ENCODE measurements around the gene SELPLG.

DNA sequence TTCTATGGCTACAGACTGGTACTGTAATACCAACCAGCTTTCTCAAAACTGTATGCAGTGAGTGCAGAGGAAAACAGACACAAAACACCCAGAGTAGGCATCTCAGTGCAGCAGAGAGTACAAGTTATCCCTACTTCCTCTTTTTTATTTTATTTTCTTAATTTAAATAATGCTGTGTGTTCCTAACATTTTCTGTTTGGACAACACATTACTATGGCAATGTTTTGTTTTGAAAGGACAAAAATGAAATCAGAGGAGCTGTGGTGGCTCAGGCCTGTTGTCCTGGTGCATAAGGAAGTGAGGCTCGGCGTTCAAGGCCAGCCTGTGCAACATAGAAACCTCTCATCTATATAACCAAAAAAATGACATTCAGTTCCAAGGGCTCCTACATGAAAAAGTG is 33.7 kb upstream of the SELPLG start:
- TF ChIP-seq, protein P1, sequence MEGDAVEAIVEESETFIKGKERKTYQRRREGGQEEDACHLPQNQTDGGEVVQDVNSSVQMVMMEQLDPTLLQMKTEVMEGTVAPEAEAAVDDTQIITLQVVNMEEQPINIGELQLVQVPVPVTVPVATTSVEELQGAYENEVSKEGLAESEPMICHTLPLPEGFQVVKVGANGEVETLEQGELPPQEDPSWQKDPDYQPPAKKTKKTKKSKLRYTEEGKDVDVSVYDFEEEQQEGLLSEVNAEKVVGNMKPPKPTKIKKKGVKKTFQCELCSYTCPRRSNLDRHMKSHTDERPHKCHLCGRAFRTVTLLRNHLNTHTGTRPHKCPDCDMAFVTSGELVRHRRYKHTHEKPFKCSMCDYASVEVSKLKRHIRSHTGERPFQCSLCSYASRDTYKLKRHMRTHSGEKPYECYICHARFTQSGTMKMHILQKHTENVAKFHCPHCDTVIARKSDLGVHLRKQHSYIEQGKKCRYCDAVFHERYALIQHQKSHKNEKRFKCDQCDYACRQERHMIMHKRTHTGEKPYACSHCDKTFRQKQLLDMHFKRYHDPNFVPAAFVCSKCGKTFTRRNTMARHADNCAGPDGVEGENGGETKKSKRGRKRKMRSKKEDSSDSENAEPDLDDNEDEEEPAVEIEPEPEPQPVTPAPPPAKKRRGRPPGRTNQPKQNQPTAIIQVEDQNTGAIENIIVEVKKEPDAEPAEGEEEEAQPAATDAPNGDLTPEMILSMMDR (IDR thresholded peaks at IDR 0.05), result no peak
- no peak for TF ChIP-seq POLR2A (IDR thresholded peaks at IDR 0.05; ENCODE audit: low read depth)
- TF ChIP-seq EP300 (IDR thresholded peaks at IDR 0.05), result no peak
- no peak for TF ChIP-seq POLR2AphosphoS5 (IDR thresholded peaks at IDR 0.05)
